Measurements from ENCODE around the gene TRIP13. TPM values are rescaled to one million over a fixed set of nuclear protein-coding genes. Genes with fewer than 3 reads are reported as not detected.

Gene TRIP13
- total and polyA plus RNA-seq, 2 of the 13 experiments (the other 11 are each of a cell fraction or from before 2014, with no cell fraction given) = 13.5 to 33.0 TPM

GRCh38 chr5:961002-961710 is 68.5 kb downstream of the TRIP13 start (continued):
- TF ChIP-seq TERF1 (CRISPR knock-in tag; IDR thresholded peaks at IDR 0.05) (no peak), ZMYM2 (CRISPR knock-in tag; IDR thresholded peaks at IDR 0.05) (no peak), RFX5 (IDR thresholded peaks at IDR 0.05; ENCODE audit: low read depth, low read length) (no peak), THAP8 (CRISPR knock-in tag; IDR thresholded peaks at IDR 0.05; ENCODE audit: borderline replicate concordance) (no peak)

- BruUV-seq (replicated peaks) = no TSS peak
- no peak for DNase-seq (ENCODE audit: low spot score)
- Histone ChIP-seq H3K79me2 (ENCODE audit: insufficient read depth, low read length) (no peaks in the 10 kb centered on the region), H4K20me1 (ENCODE audit: insufficient read depth, low read length) (no peaks in the 10 kb centered on the region), H3K27me3 (ENCODE audit: control insufficient read depth in 1 of 2, insufficient read depth in 2 of 2, low read length in 2 of 2) (peaks cover 7 to 71% of the 10 kb centered on the region in 2 experiments; a peak in 4 of 5 replicates), H3K4me2 (ENCODE audit: low read depth, low read length) (no peak overlapping the region), H3K9me3 (ENCODE audit: low read length) (no peaks in the 10 kb centered on the region), H3K9ac (ENCODE audit: insufficient read depth, low read depth, low read length) (no peak overlapping the region), H2AFZ (ENCODE audit: low read length) (no peak overlapping the region), H3K36me3 (replicated peaks in 1 of 2; ENCODE audit: control insufficient read depth in 1 of 2, insufficient read depth in 2 of 2, low read length in 2 of 2) (no peaks in the 10 kb centered on the region), H3K4me3 (replicated peaks in 1 of 3; ENCODE audit: insufficient read depth in 1 of 3, low read depth in 2 of 3, low read length in 3 of 3) (no peak overlapping the region), H3K27ac (ENCODE audit: extremely low read length, insufficient read depth, low read length) (no peak overlapping the region), H3K4me1 (ENCODE audit: insufficient read depth, low read length) (peaks cover 27% of the 10 kb centered on the region)
- no peak for ATAC-seq
- FAIRE-seq = no peak
- CTCF ChIA-PET (ENCODE audit: low intra/inter-chr PET ratio, low total read pairs) = no interaction called here
- POLR2A ChIA-PET = no interaction called here
- in situ Hi-C loops (cut with HindIII; ENCODE audit: extremely low pct_ligation_motif_present, low pct_unique_long_range_greater_than_20kb) = no loop called here
- WGBS (ENCODE audit: low lambda C conversion rate) = 53% methylated on average over 14 of the region's 24 CpGs
- intact Hi-C loops (cut with micrococcal nuclease; ENCODE audit: unreplicated experiment) = no loop called here
- TF ChIP-seq SIX1 (CRISPR knock-in tag; IDR thresholded peaks at IDR 0.05; ENCODE audit: borderline replicate concordance) = no peak
- TF ChIP-seq POGZ (CRISPR knock-in tag; IDR thresholded peaks at IDR 0.05) = no peak
- TF ChIP-seq ZNF879 (CRISPR knock-in tag; IDR thresholded peaks at IDR 0.05) = no peak
- no peak for TF ChIP-seq ZBTB39 (CRISPR knock-in tag; IDR thresholded peaks at IDR 0.05)
- no peak for TF ChIP-seq ZNF747 (CRISPR knock-in tag; IDR thresholded peaks at IDR 0.05; ENCODE audit: borderline replicate concordance)
- no peak for TF ChIP-seq ZNF773 (CRISPR knock-in tag; IDR thresholded peaks at IDR 0.05; ENCODE audit: borderline replicate concordance)
- TF ChIP-seq ZNF224 (CRISPR knock-in tag; IDR thresholded peaks at IDR 0.05) = no peak
- TF ChIP-seq RERE (CRISPR knock-in tag; IDR thresholded peaks at IDR 0.05; ENCODE audit: low read depth) = no peak
These were observed 69.1 kb downstream of the TRIP13 start for GRCh38 chr5:961711-962240.

Measured in HepG2 (cell line).